Left ventricle myocardium inferior (tissue), 1 donor: ENCODE measurements around the gene DDX25. TPM values are rescaled to one million over a fixed set of nuclear protein-coding genes. Genes with fewer than 3 reads are reported as not detected.

ENCODE experiments used
- DNase-seq: peaks from one replicate; pipeline ENCODE4 v3.0.0-alpha.2; 2020
- H3K27ac ChIP-seq: fragments of 200-600 bp; replicated peaks from 2 replicates; pipeline ENCODE4 v1.8.0; 2021
- H3K27me3 ChIP-seq: fragments of 200-600 bp; 2 replicates; pipeline ENCODE4 v1.8.0; 2021; ENCODE audit warnings: low read depth
- H3K36me3 ChIP-seq: fragments of 200-600 bp; 2 replicates; pipeline ENCODE4 v1.8.0; 2021
- H3K4me1 ChIP-seq: fragments of 200-600 bp; 2 replicates; pipeline ENCODE4 v1.8.0; 2021
- H3K4me3 ChIP-seq: fragments of 200-600 bp; 2 replicates; pipeline ENCODE4 v1.8.0; 2021; ENCODE audit warnings: mild to moderate bottlenecking, moderate library complexity
- H3K9me3 ChIP-seq: fragments of 200-600 bp; replicated peaks from 2 replicates; pipeline ENCODE4 v1.8.0; 2021
- CTCF ChIP-seq: fragments of 200-600 bp; IDR thresholded peaks from 2 replicates; pipeline ENCODE4 v1.8.0; 2021; ENCODE audit warnings: antibody characterized with exemption, mild to moderate bottlenecking, borderline replicate concordance
- intact Hi-C: fragments of 100-400 bp; cut with micrococcal nuclease; formaldehyde crosslinking; loops from one replicate; pipeline ENCODE4 v1.11.0; 2022
- total RNA-seq: library from RNA; stranded (reverse); fragmentation: NEBNext Ultra II Directional; extraction: Animal tissue kit (Norgen Biotek cat#: 25700); gene quantifications from one replicate; pipeline ENCODE4 v1.2.1, GENCODE V29; 2021
- donor health status: DM: no; HTN: yes; CAD: no; lungs with severe emphysema.

Gene DDX25
- total RNA-seq, 1 donor from 2014 or later = 0.14 TPM

DNA sequence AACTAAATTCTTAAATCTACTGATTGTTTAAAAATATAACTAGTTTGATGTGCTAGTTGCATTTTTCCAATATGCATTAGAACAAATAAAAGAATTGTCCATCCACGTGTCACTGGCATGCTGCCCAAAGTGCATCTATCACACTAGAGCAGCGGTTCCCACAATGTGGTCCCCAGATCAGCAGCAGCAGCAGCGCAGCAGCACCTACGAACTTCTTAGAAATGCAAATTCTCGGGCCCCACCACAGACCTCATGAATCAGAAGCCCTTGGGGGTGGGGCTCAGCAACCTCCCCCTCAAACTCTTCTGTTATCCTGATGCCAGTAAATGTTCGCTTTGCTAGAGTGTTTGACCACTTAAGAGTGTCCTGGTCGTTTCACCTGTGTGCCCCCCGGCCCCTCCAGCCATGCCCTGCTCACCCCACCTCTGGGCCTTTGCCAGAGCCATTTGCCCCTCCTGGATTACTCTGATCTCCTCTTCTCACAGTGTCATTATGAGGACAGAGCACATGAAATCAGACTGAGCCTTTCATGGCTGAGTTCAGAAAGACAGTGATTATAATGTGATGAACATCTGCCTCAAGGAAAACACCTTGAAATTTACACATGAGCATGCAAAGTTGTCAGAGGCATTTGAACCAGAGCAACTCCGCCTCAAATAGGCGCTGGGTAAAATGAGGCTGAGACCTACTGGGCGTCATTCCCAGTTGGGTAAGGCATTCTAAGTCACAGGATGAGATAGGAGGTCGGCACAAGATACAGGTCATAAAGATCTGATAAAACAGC lies 28.9 kb downstream of the DDX25 start:
- no peak overlapping the region for H3K27ac ChIP-seq
- no peaks in the 10 kb centered on the region for H3K4me1 ChIP-seq
- TF ChIP-seq CTCF = no peak
- H3K27me3 ChIP-seq = peaks cover 22% of the 10 kb centered on the region
- no peaks in the 10 kb centered on the region for H3K36me3 ChIP-seq
- no peak for DNase-seq
- H3K9me3 ChIP-seq = no peaks in the 10 kb centered on the region
- no peak overlapping the region for H3K4me3 ChIP-seq
- intact Hi-C loops = no loop called here

GRCh38 chr11:125934473-125934872 lies 30.2 kb downstream of the DDX25 start:
- peaks cover 17% of the 10 kb centered on the region for H3K27me3 ChIP-seq
- H3K9me3 ChIP-seq = no peaks in the 10 kb centered on the region
- no peak overlapping the region for H3K4me3 ChIP-seq
- intact Hi-C loops = no loop called here
- no peak for DNase-seq
- H3K27ac ChIP-seq = no peak overlapping the region
- no peaks in the 10 kb centered on the region for H3K36me3 ChIP-seq
- no peaks in the 10 kb centered on the region for H3K4me1 ChIP-seq
- no peak for TF ChIP-seq CTCF

GRCh38 chr11:125935056-125935455 lies 30.7 kb downstream of the DDX25 start:
- intact Hi-C loops = no loop called here
- no peak for TF ChIP-seq CTCF
- Histone ChIP-seq H3K4me3 (no peak overlapping the region), H3K4me1 (no peaks in the 10 kb centered on the region), H3K27ac (no peak overlapping the region), H3K9me3 (no peaks in the 10 kb centered on the region), H3K27me3 (peaks cover 11% of the 10 kb centered on the region), H3K36me3 (no peaks in the 10 kb centered on the region)
- no peak for DNase-seq

GRCh38 chr11:125935618-125936199 lies 31.4 kb downstream of the DDX25 start:
- DNase-seq = no peak
- Histone ChIP-seq H3K9me3 (no peaks in the 10 kb centered on the region), H3K36me3 (no peaks in the 10 kb centered on the region), H3K27me3 (peaks cover 5% of the 10 kb centered on the region), H3K4me1 (no peaks in the 10 kb centered on the region), H3K27ac (no peak overlapping the region), H3K4me3 (no peak overlapping the region)
- intact Hi-C loops = no loop called here
- no peak for TF ChIP-seq CTCF

GRCh38 chr11:125938418-125938817 lies 34.1 kb downstream of the DDX25 start:
- intact Hi-C loops = no loop called here
- no peak for TF ChIP-seq CTCF
- Histone ChIP-seq H3K4me1 (peaks cover 17% of the 10 kb centered on the region), H3K27me3 (no peaks in the 10 kb centered on the region), H3K36me3 (no peaks in the 10 kb centered on the region), H3K4me3 (no peak overlapping the region), H3K9me3 (no peaks in the 10 kb centered on the region), H3K27ac (no peak overlapping the region)
- DNase-seq = no peak
